WTC11 (cell line): ENCODE measurements around the gene HINT2. TPM values are rescaled to one million over a fixed set of nuclear protein-coding genes. Genes with fewer than 3 reads are reported as not detected.

Experiments used
- ATAC-seq: fragments of 200-7000 bp; cut with Tn5 transposase; 2 replicates; pipeline ENCODE4 v1.10.0; 2021; ENCODE audit warnings: mild to moderate bottlenecking, moderate library complexity
- CTCF ChIA-PET: fragments of 300-600 bp; sonication (Branson Sonifier 250); formaldehyde crosslinking; loops from one replicate; lab custom pipeline; 2021; ENCODE audit warnings: antibody characterized with exemption; lab: Charles Lee
- POLR2A ChIA-PET: fragments of 350-600 bp; sonication (Branson Sonifier 250); formaldehyde crosslinking; loops from one replicate; lab custom pipeline; 2021; ENCODE audit warnings: antibody characterized with exemption; lab: Charles Lee
- DNase-seq: peaks from one replicate; pipeline ENCODE4 v3.0.0; 2021; ENCODE audit warnings: low spot score
- H3K27ac Mint-ChIP-seq: 2 replicates; pipeline ENCODE4 v1.8.0; 2021; ENCODE audit warnings: mixed read lengths
- H3K27me3 Mint-ChIP-seq: 2 replicates; pipeline ENCODE4 v1.8.0; 2021; ENCODE audit warnings: low read depth, mild to moderate bottlenecking, moderate library complexity, mixed read lengths
- H3K36me3 Mint-ChIP-seq: 2 replicates; pipeline ENCODE4 v1.8.0; 2021; ENCODE audit warnings: mixed read lengths
- H3K4me1 Mint-ChIP-seq: 2 replicates; pipeline ENCODE4 v1.8.0; 2022; ENCODE audit warnings: mixed read lengths
- H3K4me3 Mint-ChIP-seq: 2 replicates; pipeline ENCODE4 v1.8.0; 2021; ENCODE audit warnings: mild to moderate bottlenecking, moderate library complexity, mixed read lengths
- H3K9me3 Mint-ChIP-seq: 2 replicates; pipeline ENCODE4 v1.8.0; 2021; ENCODE audit warnings: mixed read lengths
- CREB1 ChIP-seq: sonication (generic); formaldehyde crosslinking; IDR thresholded peaks from 2 replicates; pipeline ENCODE4 v1.8.0; 2023; ENCODE audit warnings: mild to moderate bottlenecking, missing genetic modification reagents
- CTCF ChIP-seq: fragments of 200-600 bp; IDR thresholded peaks from 2 replicates; pipeline ENCODE4 v1.8.0; 2022; ENCODE audit warnings: antibody characterized with exemption
- E2F1 ChIP-seq: sonication (generic); formaldehyde crosslinking; IDR thresholded peaks from 2 replicates; pipeline ENCODE4 v1.8.0; 2022; ENCODE audit warnings: mild to moderate bottlenecking, missing genetic modification reagents
- FOXJ3 ChIP-seq: sonication (generic); formaldehyde crosslinking; IDR thresholded peaks from 2 replicates; pipeline ENCODE4 v1.9.0; 2021; ENCODE audit warnings: missing genetic modification reagents, mild to moderate bottlenecking, borderline replicate concordance
- FOXK1 ChIP-seq: sonication (generic); formaldehyde crosslinking; IDR thresholded peaks from 2 replicates; pipeline ENCODE4 v1.8.0; 2022; ENCODE audit warnings: mild to moderate bottlenecking, moderate library complexity, missing genetic modification reagents
- FOXP1 ChIP-seq: sonication (generic); formaldehyde crosslinking; IDR thresholded peaks from 2 replicates; pipeline ENCODE4 v1.8.0; 2022; ENCODE audit warnings: missing genetic modification reagents, mild to moderate bottlenecking, moderate library complexity, borderline replicate concordance
- GRHL2 ChIP-seq: fragments of 250-450 bp; sonication (Bioruptor Pico); IDR thresholded peaks from 2 replicates; pipeline ENCODE4 v1.8.0; 2022; ENCODE audit warnings: mild to moderate bottlenecking, moderate library complexity; ENCODE audit not compliant: insufficient replicate concordance, severe bottlenecking
- IRF2 ChIP-seq: sonication (generic); formaldehyde crosslinking; IDR thresholded peaks from 2 replicates; pipeline ENCODE4 v1.8.0; 2022; ENCODE audit warnings: low read depth, missing genetic modification reagents, borderline replicate concordance
- MLX ChIP-seq: sonication (generic); formaldehyde crosslinking; IDR thresholded peaks from 2 replicates; pipeline ENCODE4 v1.8.1; 2023; ENCODE audit warnings: mild to moderate bottlenecking, missing genetic modification reagents, moderate library complexity
- NFATC4 ChIP-seq: fragments of 250-450 bp; sonication (Bioruptor Pico); IDR thresholded peaks from 2 replicates; pipeline ENCODE4 v1.9.0; 2021; ENCODE audit warnings: mild to moderate bottlenecking
- OVOL2 ChIP-seq: fragments of 250-450 bp; sonication (Bioruptor Pico); IDR thresholded peaks from 2 replicates; pipeline ENCODE4 v1.9.0; 2021; ENCODE audit warnings: mild to moderate bottlenecking, borderline replicate concordance
- SMAD3 ChIP-seq: sonication (generic); formaldehyde crosslinking; IDR thresholded peaks from 2 replicates; pipeline ENCODE4 v1.8.0; 2022; ENCODE audit warnings: missing genetic modification reagents, mild to moderate bottlenecking, borderline replicate concordance
- SOX15 ChIP-seq: fragments of 250-450 bp; sonication (Bioruptor Pico); IDR thresholded peaks from 2 replicates; pipeline ENCODE4 v1.9.0; 2021; ENCODE audit warnings: mild to moderate bottlenecking
- ZNF121 ChIP-seq: sonication (generic); formaldehyde crosslinking; IDR thresholded peaks from 2 replicates; pipeline ENCODE4 v1.8.0; 2023; ENCODE audit warnings: missing genetic modification reagents
- ZNF219 ChIP-seq: sonication (generic); formaldehyde crosslinking; IDR thresholded peaks from 2 replicates; pipeline ENCODE4 v1.8.0; 2023; ENCODE audit warnings: missing genetic modification reagents, mild to moderate bottlenecking, borderline replicate concordance
- ZNF416 ChIP-seq: fragments of 250-450 bp; sonication (Bioruptor Pico); IDR thresholded peaks from 2 replicates; pipeline ENCODE4 v1.9.0; 2021; ENCODE audit warnings: mild to moderate bottlenecking, inconsistent platforms
- ZNF512 ChIP-seq: sonication (generic); formaldehyde crosslinking; IDR thresholded peaks from 2 replicates; pipeline ENCODE4 v1.8.1; 2022; ENCODE audit warnings: missing genetic modification reagents, borderline replicate concordance
- ZNF532 ChIP-seq: fragments of 250-450 bp; sonication (Bioruptor Pico); IDR thresholded peaks from 2 replicates; pipeline ENCODE4 v1.9.0; 2021; ENCODE audit warnings: mild to moderate bottlenecking, borderline replicate concordance
- ZNF671 ChIP-seq: fragments of 250-450 bp; sonication (Bioruptor Pico); IDR thresholded peaks from 2 replicates; pipeline ENCODE4 v1.8.0; 2021; ENCODE audit warnings: mild to moderate bottlenecking
- ZSCAN18 ChIP-seq: fragments of 250-450 bp; sonication (Bioruptor Pico); IDR thresholded peaks from 2 replicates; pipeline ENCODE4 v2.1.2; 2022; ENCODE audit warnings: mild to moderate bottlenecking, moderate library complexity
- total RNA-seq: library from RNA; stranded (reverse); gene quantifications from 3 replicates; pipeline ENCODE4 v1.2.3, GENCODE V29; 2021

Gene HINT2
- total RNA-seq, 1 experiment from 2014 or later = 33.6 TPM

- no peak for TF ChIP-seq OVOL2 (CRISPR knock-in tag)
Observed at GRCh38 chr9:35778496-35778895, 36.3 kb downstream of the HINT2 start (continued).

- Mint-ChIP-seq H3K36me3 (peaks cover 5% of the 10 kb centered on the region; the same call in 1 of the 2 replicates), H3K27ac (no peak overlapping the region), H3K4me3 (no peak overlapping the region), H3K9me3 (no peaks in the 10 kb centered on the region; the same call in 1 of the 2 replicates), H3K4me1 (peaks cover 18% of the 10 kb centered on the region), H3K27me3 (no peaks in the 10 kb centered on the region)
- DNase-seq (no peak), ATAC-seq (no peak)
- TF ChIP-seq FOXJ3 = no peak
- no peak for TF ChIP-seq ZNF219 (CRISPR knock-in tag)
- no peak for TF ChIP-seq ZNF671 (CRISPR knock-in tag)
- TF ChIP-seq ZNF532 (CRISPR knock-in tag) = no peak
- no peak for TF ChIP-seq FOXK1
- TF ChIP-seq CTCF = no peak
- no peak for TF ChIP-seq SMAD3 (CRISPR knock-in tag)
- TF ChIP-seq SOX15 (CRISPR knock-in tag) = no peak
- no peak for TF ChIP-seq MLX
- TF ChIP-seq E2F1 (CRISPR knock-in tag) = no peak
- no peak for TF ChIP-seq GRHL2 (CRISPR knock-in tag)
- no peak for TF ChIP-seq ZNF121 (CRISPR knock-in tag)
- no peak for TF ChIP-seq ZSCAN18 (CRISPR knock-in tag)
- no peak for TF ChIP-seq CREB1 (CRISPR knock-in tag)
- TF ChIP-seq NFATC4 (CRISPR knock-in tag) = no peak
- no peak for TF ChIP-seq IRF2
- TF ChIP-seq FOXP1 (CRISPR knock-in tag) = no peak
- TF ChIP-seq ZNF416 (CRISPR knock-in tag) = no peak
- TF ChIP-seq ZNF512 = no peak
- ChIA-PET CTCF (interaction anchor here (0.9 to 4.0 kb wide), 14 partner anchors 14 to 127 kb away, joined by 3 to 40 read pairs (median 5); partner anchors contain the start of genes GBA2, HINT2, RGP1 and SPAG8), POLR2A (interaction anchor here (1.2 kb wide), 1 partner anchor 27 kb away, joined by 3 read pairs; the partner anchor contains the start of genes GBA2 and RGP1)
Observed at GRCh38 chr9:35776018-35776417, 38.8 kb downstream of the HINT2 start.
